HCT116 (cell line): ENCODE results near the gene TMEM205. TPM values are rescaled to one million over a fixed set of nuclear protein-coding genes. Genes with fewer than 3 reads are reported as not detected.
A peak's percentile ranks its signal among the peaks of the same experiment; 100 is the strongest.

ENCODE experiments used
- ATAC-seq: fragments of 200-7000 bp; cut with Tn5 transposase; 2 replicates; pipeline ENCODE4 v1.9.1; 2020; ENCODE audit warnings: mild to moderate bottlenecking, moderate library complexity
- BruUV-seq: library from RNA; stranded (reverse); fragments of 400-500 nt; replicated peaks from 2 replicates; lab custom pipeline; 2021; lab: Mats Ljungman, UMichigan
- CTCF ChIA-PET: fragments of 300-600 bp; sonication (Branson Sonifier 250); formaldehyde crosslinking; loops from one replicate; lab custom pipeline; 2021; ENCODE audit warnings: antibody characterized with exemption; lab: Charles Lee
- POLR2A ChIA-PET: fragments of 300-600, 350-600 bp; sonication (Branson Sonifier 250); formaldehyde crosslinking; loops from one replicate; lab custom pipeline; 2021; ENCODE audit warnings: antibody characterized with exemption; lab: Charles Lee
- RAD21 ChIA-PET, 2 experiments: fragments of 300-600 bp; sonication (Branson Sonifier 250); formaldehyde crosslinking; loops; one replicate each; lab custom pipeline; 2023; ENCODE audit warnings: low total read pairs in 2 of 2; ENCODE audit not compliant: uncharacterized antibody in 2 of 2, unreplicated experiment in 2 of 2, low non-redundant PET in 1 of 2; lab: Charles Lee
- DNase-seq: peaks from one replicate; pipeline ENCODE4 v3.0.0-alpha.2; 2010; ENCODE audit warnings: low read depth, low spot score
- H2AFZ ChIP-seq: fragments of 200-600 bp; shearing (Covaris generic), sonication (generic); 2 replicates; pipeline ENCODE4 v1.6.1; 2017; ENCODE audit warnings: low read depth, mixed run types, mixed read lengths, antibody characterized with exemption, low read length; ENCODE audit not compliant: poor library complexity, severe bottlenecking
- H3K27ac ChIP-seq: 2 replicates; pipeline ENCODE4 v1.5.1; 2012; ENCODE audit warnings: low read depth, low read length
- H3K27me3 ChIP-seq: fragments of 200-600 bp; sonication (generic); 2 replicates; pipeline ENCODE4 v1.6.1; 2016; ENCODE audit warnings: mixed run types, low read length, mixed read lengths; ENCODE audit not compliant: insufficient read depth
- H3K36me3 ChIP-seq, 2 experiments: fragments of 200-500 bp in 1 of 2; fragments of 200-600 bp in 1 of 2; sonication (Bioruptor generic) in 1 of 2; sonication (generic) in 1 of 2; 2 replicates each; pipeline versions ENCODE4 v1.5.1 to v1.6.1; 2014 to 2016; ENCODE audit warnings: low read length in 2 of 2, inconsistent platforms in 1 of 2, mixed read lengths in 1 of 2, mixed run types in 1 of 2; ENCODE audit not compliant: insufficient read depth in 2 of 2, control insufficient read depth in 1 of 2
- H3K4me1 ChIP-seq, 2 experiments: fragments of 200-600 bp in 1 of 2; sonication (generic) in 1 of 2; 2 replicates each; pipeline versions ENCODE4 v1.5.1 to v1.6.1; 2012 to 2017; ENCODE audit warnings: low read length in 2 of 2, inconsistent platforms in 1 of 2, mild to moderate bottlenecking in 1 of 2, mixed read lengths in 1 of 2, mixed run types in 1 of 2, moderate library complexity in 1 of 2; ENCODE audit not compliant: insufficient read depth in 2 of 2, control insufficient read depth in 1 of 2
- H3K4me2 ChIP-seq: fragments of 200-600 bp; sonication (generic); 2 replicates; pipeline ENCODE4 v1.6.1; 2017; ENCODE audit warnings: mixed run types, low read length, mixed read lengths
- H3K4me3 ChIP-seq, 2 experiments: fragments of 200-600 bp in 1 of 2; sonication (generic) in 1 of 2; replicated peaks in 1 of 2; 2 replicates each; pipeline ENCODE4 v1.5.1; 2011 to 2016; ENCODE audit warnings: low read length in 2 of 2, control low read depth in 1 of 2, low read depth in 1 of 2, mild to moderate bottlenecking in 1 of 2, mixed read lengths in 1 of 2, mixed run types in 1 of 2
- H3K79me2 ChIP-seq: fragments of 200-600 bp; sonication (generic); 2 replicates; pipeline ENCODE4 v1.6.1; 2017; ENCODE audit warnings: mild to moderate bottlenecking, mixed run types, low read length, moderate library complexity, mixed read lengths; ENCODE audit not compliant: insufficient read depth
- H3K9ac ChIP-seq: fragments of 200-600 bp; sonication (generic); 2 replicates; pipeline ENCODE4 v1.6.1; 2016; ENCODE audit warnings: low read length, mixed read lengths
- H3K9me2 ChIP-seq: fragments of 200-600 bp; sonication (generic), shearing (Covaris generic); 2 replicates; pipeline ENCODE4 v1.6.1; 2017; ENCODE audit warnings: mixed run types, mild to moderate bottlenecking, moderate library complexity; ENCODE audit not compliant: insufficient read depth
- H3K9me3 ChIP-seq, 2 experiments: fragments of 200-500 bp in 1 of 2; fragments of 200-600 bp in 1 of 2; sonication (Bioruptor generic) in 1 of 2; sonication (generic) in 1 of 2; 2 replicates each; pipeline ENCODE4 v1.6.1; 2014 to 2017; ENCODE audit warnings: low read length in 2 of 2, mixed read lengths in 2 of 2, inconsistent platforms in 1 of 2, low read depth in 1 of 2, mild to moderate bottlenecking in 1 of 2, mixed run types in 1 of 2, moderate library complexity in 1 of 2; ENCODE audit not compliant: control insufficient read depth in 1 of 2, insufficient read depth in 1 of 2
- H4K20me1 ChIP-seq: fragments of 200-600 bp; sonication (generic), shearing (Covaris generic); 2 replicates; pipeline ENCODE4 v1.6.1; 2017; ENCODE audit warnings: mixed run types, mild to moderate bottlenecking, moderate library complexity; ENCODE audit not compliant: insufficient read depth
- CBX3 ChIP-seq: IDR thresholded peaks from 2 replicates; pipeline ENCODE4 v1.6.1; 2012; ENCODE audit warnings: low read depth
- CEBPB ChIP-seq: IDR thresholded peaks from 2 replicates; pipeline ENCODE4 v1.6.1; 2012; ENCODE audit warnings: low read depth
- CTCF ChIP-seq, 3 experiments: fragments of 200-600 bp in 1 of 3; sonication (generic) in 1 of 3; IDR thresholded peaks in 2 of 3; conservative IDR thresholded peaks in 1 of 3; 2 replicates each; pipeline ENCODE4 v1.5.1; 2012 to 2017; ENCODE audit warnings: low read depth in 2 of 3, low read length in 2 of 3, antibody characterized with exemption in 1 of 3, borderline replicate concordance in 1 of 3, control low read depth in 1 of 3, mild to moderate bottlenecking in 1 of 3, mixed read lengths in 1 of 3, mixed run types in 1 of 3, moderate library complexity in 1 of 3; ENCODE audit not compliant: insufficient read depth in 1 of 3
- EGR1 ChIP-seq: IDR thresholded peaks from 2 replicates; pipeline ENCODE4 v1.6.1; 2012; ENCODE audit warnings: low read depth
- ELF1 ChIP-seq: IDR thresholded peaks from 2 replicates; pipeline ENCODE4 v1.6.1; 2012; ENCODE audit warnings: low read depth, borderline replicate concordance
- EZH2 ChIP-seq: fragments of 200-600 bp; sonication (generic); IDR thresholded peaks from 2 replicates; pipeline ENCODE4 v1.6.1; 2017; ENCODE audit warnings: antibody characterized with exemption, mixed run types
- FOSL1 ChIP-seq: IDR thresholded peaks from 2 replicates; pipeline ENCODE4 v1.6.1; 2012; ENCODE audit warnings: low read depth
- JUND ChIP-seq: IDR thresholded peaks from 2 replicates; pipeline ENCODE4 v1.6.1; 2012
- POLR2A ChIP-seq: IDR thresholded peaks from 2 replicates; pipeline ENCODE4 v1.7.0; 2011; ENCODE audit warnings: borderline replicate concordance; ENCODE audit not compliant: insufficient read depth, insufficient read length; ENCODE audit errors: extremely low read depth
- POLR2AphosphoS5 ChIP-seq: IDR thresholded peaks from 2 replicates; pipeline ENCODE4 v1.6.1; 2011; ENCODE audit warnings: mild to moderate bottlenecking, low read depth, low read length, moderate library complexity
- RAD21 ChIP-seq: IDR thresholded peaks from 2 replicates; pipeline ENCODE4 v1.6.1; 2012; ENCODE audit warnings: low read depth, mild to moderate bottlenecking
- SIN3A ChIP-seq: IDR thresholded peaks from 2 replicates; pipeline ENCODE4 v1.6.1; 2012; ENCODE audit warnings: low read depth
- SP1 ChIP-seq: IDR thresholded peaks from 2 replicates; pipeline ENCODE4 v1.6.1; 2012; ENCODE audit warnings: low read depth
- SRF ChIP-seq: IDR thresholded peaks from 2 replicates; pipeline ENCODE4 v1.6.1; 2012; ENCODE audit warnings: low read depth
- TCF7L2 ChIP-seq: IDR thresholded peaks from 2 replicates; pipeline ENCODE4 v1.7.0; 2011; ENCODE audit warnings: borderline replicate concordance, inconsistent platforms; ENCODE audit not compliant: insufficient read depth, insufficient read length; ENCODE audit errors: extremely low read depth
- ZBTB33 ChIP-seq: IDR thresholded peaks from 2 replicates; pipeline ENCODE4 v1.6.1; 2011; ENCODE audit warnings: mild to moderate bottlenecking, low read length, moderate library complexity; ENCODE audit not compliant: insufficient replicate concordance; ENCODE audit errors: extremely low read depth
- ZFX ChIP-seq: fragments of 450-650 bp; IDR thresholded peaks from 2 replicates; pipeline ENCODE4 v1.6.1; 2017
- intact Hi-C: fragments of 100-400 bp; cut with micrococcal nuclease; formaldehyde crosslinking; loops from 2 replicates; pipeline ENCODE4 v1.10.0; 2022
- total RNA-seq: library from RNA; stranded (reverse); gene quantifications from one replicate; pipeline ENCODE4 v1.2.1, GENCODE V29; 2021; ENCODE audit not compliant: unreplicated experiment
- TF ChIP-seq, protein P1 (sequence below): IDR thresholded peaks from 2 replicates; pipeline ENCODE4 v1.6.1; 2012

TMEM205 gene
- total RNA-seq, 1 experiment from 2014 or later, result 55.9 TPM

DNA sequence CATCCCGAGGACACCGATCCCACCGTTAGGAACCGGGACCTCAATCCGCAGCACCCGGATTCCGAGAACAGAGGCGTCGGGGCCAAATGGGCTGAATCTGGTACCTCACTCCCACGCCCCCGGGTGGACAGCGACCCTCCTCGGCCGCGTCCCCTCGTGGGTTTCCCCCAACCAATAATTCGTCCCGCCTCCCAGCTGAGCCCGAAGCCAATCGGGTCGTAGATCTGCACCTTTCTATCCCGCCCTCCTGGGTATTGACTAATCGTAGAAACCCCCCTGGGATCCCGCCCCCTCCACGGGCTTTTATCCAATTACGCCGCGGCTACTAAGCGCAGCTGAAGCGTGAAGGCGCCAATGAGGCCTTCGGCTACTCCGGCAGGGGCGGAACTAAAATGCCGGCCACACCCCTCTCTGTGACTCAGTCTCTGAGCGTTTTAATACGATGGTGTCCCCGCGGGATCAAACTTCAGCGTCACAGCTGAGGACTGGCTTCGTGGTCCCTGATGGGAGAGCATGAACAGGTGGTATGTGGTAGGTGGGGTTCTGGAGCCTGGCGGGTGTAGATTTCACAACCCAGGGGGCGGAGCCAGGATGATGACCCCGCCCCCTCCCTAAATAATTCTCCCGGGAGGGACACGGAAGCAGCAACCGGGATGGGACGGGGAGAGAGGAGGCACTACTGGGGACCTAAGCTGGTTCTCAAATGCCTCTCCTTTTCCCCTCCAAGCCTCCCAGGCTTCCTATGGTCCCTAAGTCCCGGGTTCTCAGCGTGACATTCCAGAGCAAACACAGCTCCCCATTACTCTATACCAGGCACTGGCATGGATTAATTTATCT is at the start of gene TMEM205, which contains the start of gene CCDC159 (continued):
- 0 out of 2 replicates have a peak, but pooled peaks have one; percentile 41 for TF ChIP-seq CBX3
- TF ChIP-seq, protein P1, sequence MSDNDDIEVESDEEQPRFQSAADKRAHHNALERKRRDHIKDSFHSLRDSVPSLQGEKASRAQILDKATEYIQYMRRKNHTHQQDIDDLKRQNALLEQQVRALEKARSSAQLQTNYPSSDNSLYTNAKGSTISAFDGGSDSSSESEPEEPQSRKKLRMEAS, result peak; percentile 97
- no peak for TF ChIP-seq SRF
- peak; percentile 93 for TF ChIP-seq POLR2AphosphoS5
- TF ChIP-seq JUND, result no peak; the same call in 1 of the 2 replicates
- TF ChIP-seq FOSL1, result no peak; the same call in none of the 2 replicates
- TF ChIP-seq RAD21, result no peak
- TF ChIP-seq EZH2, result no peak
- TF ChIP-seq EGR1, result peak; percentile 46; the same call in 1 of the 2 replicates

GRCh38 chr19:11390933-11391680 is 45.0 kb upstream of the TMEM205 start:
- peak; percentile 59; the same call in 1 of the 2 replicates for ATAC-seq
- Histone ChIP-seq H3K9me3 (no peaks in the 10 kb centered on the region), H3K4me1 (no peaks in the 10 kb centered on the region), H3K4me3 (no peak overlapping the region), H3K4me2 (no peak overlapping the region), H4K20me1 (no peaks in the 10 kb centered on the region), H3K27me3 (no peaks in the 10 kb centered on the region), H3K9me2 (no peaks in the 10 kb centered on the region), H3K79me2 (no peaks in the 10 kb centered on the region), H2AFZ (no peak overlapping the region), H3K9ac (no peak overlapping the region), H3K36me3 (peaks cover 0 to 7% of the 10 kb centered on the region in 2 experiments; a peak in 3 of 4 replicates), H3K27ac (no peak overlapping the region)
- CTCF ChIA-PET, result interaction anchor here (0.6 to 1.8 kb wide), 3 partner anchors 8 to 10 kb away, joined by 3 to 10 read pairs (median 4); no protein-coding TSS in a partner anchor
- no peak for DNase-seq
- BruUV-seq, result no TSS peak
- POLR2A ChIA-PET, result interaction anchor here (0.8 kb wide), 2 partner anchors 10 to 28 kb away, joined by 3 to 4 read pairs; no protein-coding TSS in a partner anchor
- intact Hi-C loops, result no loop called here
- no peak for TF ChIP-seq CTCF (IDR thresholded peaks at IDR 0.05 in 2 of 3, conservative IDR thresholded peaks at IDR 0.05 in 1 of 3; ENCODE audit: borderline replicate concordance in 1 of 3, insufficient read depth in 1 of 3, low read depth in 2 of 3, low read length in 2 of 3)
- TF ChIP-seq TCF7L2, result no peak
- no peak for TF ChIP-seq SIN3A
- TF ChIP-seq CEBPB, result no peak
- TF ChIP-seq, protein P1, result no peak
- TF ChIP-seq CBX3, result no peak
- TF ChIP-seq FOSL1, result no peak
- TF ChIP-seq EGR1, result no peak
- TF ChIP-seq POLR2A, result no peak
- TF ChIP-seq RAD21, result no peak
- no peak for TF ChIP-seq ZFX
- no peak for TF ChIP-seq ELF1
- no peak for TF ChIP-seq POLR2AphosphoS5
- no peak for TF ChIP-seq ZBTB33
- TF ChIP-seq SP1, result no peak
- no peak for TF ChIP-seq SRF
- TF ChIP-seq JUND, result no peak
- TF ChIP-seq EZH2, result no peak
- RAD21 ChIA-PET, result no interaction called here
